SK-N-MC (cell line): ENCODE data around the gene HOXC11.

Experiments used
- EZH2 ChIP-seq: fragments of 200-600 bp; sonication (generic); IDR thresholded peaks from one replicate; pipeline ENCODE4 v1.6.1; 2017; ENCODE audit warnings: antibody characterized with exemption
- POLR2AphosphoS5 ChIP-seq: IDR thresholded peaks from 2 replicates; pipeline ENCODE4 v1.6.1; 2012; ENCODE audit warnings: mild to moderate bottlenecking, low read depth, low read length, borderline replicate concordance

GRCh38 chr12:53964315-53964713 lies 8.6 kb upstream of the HOXC11 start:
- TF ChIP-seq POLR2AphosphoS5 (no peak), EZH2 (no peak)
